Measurements from ENCODE around the gene BCL11B. TPM values are rescaled to one million over a fixed set of nuclear protein-coding genes. Genes with fewer than 3 reads are reported as not detected.
"Not testable (repeated sequence)": the region's sequence is repeated elsewhere in the genome, so short reads cannot be mapped to it uniquely, and the experiment has no call there.

BCL11B gene
- total RNA-seq, 1 donor from 2014 or later, result 0.67 TPM

- DNase-seq (ENCODE audit: low spot score), result no peak
Observed at GRCh38 chr14:99203080-99203479, 68.9 kb downstream of the BCL11B start.

DNA sequence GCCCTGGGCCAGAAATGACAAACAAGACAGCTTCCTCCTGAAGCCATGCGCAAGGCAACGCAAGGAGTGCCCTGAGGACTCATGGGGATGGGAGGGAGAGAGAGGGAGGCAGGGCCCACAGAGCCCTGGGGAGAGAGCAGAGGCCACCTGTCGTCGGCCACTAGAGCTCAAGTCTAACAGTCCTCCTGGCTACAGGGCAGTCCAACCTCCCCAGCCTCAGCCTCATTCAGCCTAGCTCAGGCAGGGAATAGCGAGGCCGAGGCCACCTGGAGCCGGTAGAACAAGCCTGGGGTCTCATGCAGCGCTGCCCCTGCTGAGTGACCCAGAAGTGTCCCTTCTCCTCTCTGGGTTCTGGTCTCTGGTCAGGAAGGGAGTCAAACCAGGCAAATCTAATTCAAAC is 69.5 kb downstream of the BCL11B start:
- no peak for DNase-seq (ENCODE audit: low spot score)

GRCh38 chr14:99201351-99202073 is 70.5 kb downstream of the BCL11B start:
- no peak for DNase-seq (ENCODE audit: low spot score)

DNA sequence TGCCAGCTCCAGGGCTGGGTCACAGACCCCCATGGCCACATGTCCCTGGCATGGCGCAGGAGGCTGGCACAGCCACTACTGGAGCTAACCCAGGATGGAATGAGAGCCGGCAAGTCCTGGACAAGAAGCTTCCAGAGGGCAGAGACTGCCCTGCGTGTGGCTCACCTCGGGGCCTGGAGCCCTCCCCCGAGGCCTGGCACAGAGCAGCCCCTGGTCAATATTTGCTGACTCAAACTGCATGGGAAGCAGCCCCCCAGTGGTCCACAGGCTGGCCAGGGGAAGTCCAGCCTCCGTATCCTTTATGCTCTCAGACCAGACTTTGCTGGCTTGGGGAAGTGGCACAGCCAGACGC is 71.4 kb downstream of the BCL11B start:
- no peak for DNase-seq (ENCODE audit: low spot score)

DNA sequence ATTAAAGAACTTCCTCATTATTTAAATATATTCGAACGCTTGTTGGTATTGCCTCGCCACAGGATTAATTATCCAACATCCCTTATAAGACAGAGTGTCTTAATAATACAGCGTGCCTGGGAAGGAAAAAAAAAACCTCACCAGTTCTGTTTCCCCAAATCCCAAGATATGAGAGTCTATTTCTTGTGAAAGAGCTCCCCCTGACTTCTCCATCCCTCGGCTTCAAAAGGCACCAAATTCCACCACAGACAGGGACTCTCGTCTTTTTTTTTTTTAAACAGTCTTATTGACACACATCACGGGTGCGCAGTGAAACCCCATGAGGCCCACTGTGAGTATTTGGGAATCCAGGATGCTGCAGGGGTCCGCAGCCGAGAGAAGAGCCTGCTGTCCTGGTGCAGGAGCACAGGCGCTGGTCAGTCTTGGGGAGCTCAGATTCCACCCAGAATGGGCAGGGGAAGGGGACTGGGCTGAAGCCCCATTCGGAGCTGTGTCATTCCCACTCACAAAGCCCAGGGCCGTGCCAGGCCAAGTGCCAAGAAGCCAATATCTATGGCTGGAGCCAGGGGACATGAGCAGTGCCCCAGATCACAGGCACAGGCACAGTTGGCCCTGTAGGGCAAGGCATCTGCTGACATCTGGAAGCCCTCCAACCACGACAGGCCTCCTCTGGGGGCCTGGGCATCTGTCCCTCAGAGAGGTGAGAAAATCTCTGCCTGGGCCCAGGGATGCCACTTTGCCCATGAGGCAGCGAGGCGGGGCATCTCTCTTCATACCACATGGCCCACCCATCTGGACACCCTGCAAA is 71.9 kb downstream of the BCL11B start:
- DNase-seq (ENCODE audit: low spot score), result no peak

- no peak for DNase-seq (ENCODE audit: low spot score)
Observed at GRCh38 chr14:99198746-99199502, 73.1 kb downstream of the BCL11B start.

DNA sequence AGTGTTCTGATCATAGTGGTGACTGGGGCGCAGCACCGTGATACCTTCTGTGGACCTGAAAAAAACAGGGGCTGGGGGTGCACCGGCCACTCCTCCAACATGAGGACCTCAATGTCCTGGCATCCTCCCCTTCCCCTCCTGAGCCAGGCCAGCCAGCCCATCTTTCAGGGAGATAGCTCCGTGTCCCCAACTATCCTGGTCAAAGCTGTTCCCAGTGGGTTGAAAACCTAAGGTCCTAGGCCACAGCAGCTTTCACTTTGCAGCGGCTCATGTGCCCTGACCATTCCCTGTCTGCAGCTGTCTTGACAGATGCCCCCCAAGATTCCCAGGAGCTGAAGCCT is 75.7 kb downstream of the BCL11B start:
- DNase-seq (ENCODE audit: low spot score), result no peak

GRCh38 chr14:99195602-99196309 is 76.2 kb downstream of the BCL11B start:
- DNase-seq (ENCODE audit: low spot score), result no peak

GRCh38 chr14:99194736-99195135 is 77.3 kb downstream of the BCL11B start:
- no peak for DNase-seq (ENCODE audit: low spot score)

GRCh38 chr14:99194136-99194535 is 77.9 kb downstream of the BCL11B start:
- DNase-seq (ENCODE audit: low spot score), result no peak

DNA sequence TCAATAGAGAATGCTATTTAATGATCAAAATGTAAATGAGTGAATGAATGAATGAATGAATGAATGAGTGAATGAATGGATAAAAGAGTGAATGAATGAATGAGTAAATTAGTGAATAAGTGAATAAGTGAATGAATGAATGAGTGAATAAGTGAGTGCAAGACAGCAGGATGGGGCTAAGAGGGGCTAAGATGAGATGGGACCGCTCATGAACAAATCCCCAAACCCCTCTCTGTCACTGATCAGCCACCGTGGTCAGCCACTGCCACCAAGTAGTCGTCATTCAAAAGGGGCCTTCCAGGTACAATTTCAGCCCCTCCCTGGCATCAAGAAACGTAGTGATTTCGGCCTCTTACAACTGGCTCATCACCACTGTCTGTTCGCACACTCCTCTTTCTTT is 79.2 kb downstream of the BCL11B start:
- DNase-seq (ENCODE audit: low spot score), result no peak

DNA sequence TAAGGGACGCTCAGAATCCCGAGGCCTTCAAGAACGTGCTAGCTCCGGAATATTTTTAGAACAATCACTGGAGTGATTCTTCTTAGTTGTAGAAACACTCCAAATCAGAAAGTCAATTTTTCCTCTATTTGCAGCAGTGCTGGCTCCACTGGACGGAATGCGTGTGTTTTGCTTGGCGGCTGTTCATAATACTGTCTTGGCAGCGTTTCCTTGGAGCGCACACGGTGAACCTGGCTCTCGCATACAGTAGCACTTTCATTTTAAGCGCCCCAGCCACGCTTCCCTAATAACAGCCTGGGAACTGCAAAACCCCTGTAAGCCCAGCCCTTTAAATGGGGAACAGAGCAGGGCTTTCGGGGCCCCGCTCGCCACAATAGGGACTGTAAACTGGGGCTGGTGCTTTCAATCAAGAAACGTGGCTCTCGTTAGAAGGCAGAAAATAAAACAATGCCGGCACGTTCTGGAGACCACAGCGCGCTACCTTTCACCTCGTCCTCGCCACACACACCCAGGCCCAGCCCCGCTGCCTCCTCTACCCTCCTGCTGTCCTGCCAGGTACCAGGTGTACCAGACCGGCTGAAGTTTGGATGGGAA is 79.9 kb downstream of the BCL11B start:
- no peak for DNase-seq (ENCODE audit: low spot score)

DNA sequence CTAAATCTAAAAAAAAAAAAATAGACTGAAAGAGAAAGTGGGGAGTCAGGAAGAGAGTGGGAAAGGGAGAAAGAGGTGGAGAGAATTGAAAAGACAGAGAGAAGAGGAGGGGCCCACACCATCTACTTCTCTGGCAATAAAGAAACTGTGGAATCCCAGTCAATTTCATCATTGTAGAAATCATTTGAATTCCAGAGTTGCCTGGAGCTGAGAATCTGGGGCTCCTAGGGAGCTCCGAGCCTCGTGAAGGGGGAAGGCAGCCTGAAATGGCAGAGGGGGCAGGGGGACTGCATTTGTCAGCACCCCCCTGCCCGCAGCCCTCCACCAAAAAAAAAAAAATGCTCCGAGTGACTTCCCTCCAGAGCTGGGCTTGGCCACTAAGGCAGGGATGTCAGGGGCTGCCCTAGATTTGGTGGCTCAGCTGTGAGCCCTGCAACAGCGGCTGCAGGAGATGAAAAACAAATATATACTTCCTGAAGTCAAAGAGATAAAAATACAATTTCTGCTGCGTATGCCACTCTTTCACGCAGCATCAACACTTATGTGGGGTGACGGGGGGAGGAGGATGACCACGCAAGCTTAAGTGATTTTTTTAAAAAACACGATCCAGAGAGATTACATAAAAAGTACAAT is 80.5 kb downstream of the BCL11B start:
- no peak for DNase-seq (ENCODE audit: low spot score)

- no peak for DNase-seq (ENCODE audit: low spot score)
Observed at GRCh38 chr14:99190696-99191394, 81.2 kb downstream of the BCL11B start.

GRCh38 chr14:99189201-99189801 is 82.7 kb downstream of the BCL11B start:
- DNase-seq (ENCODE audit: low spot score), result no peak

- DNase-seq (ENCODE audit: low spot score), result no peak
Observed at GRCh38 chr14:99188731-99189191, 83.2 kb downstream of the BCL11B start.

- no peak for DNase-seq (ENCODE audit: low spot score)
Observed at GRCh38 chr14:99187858-99188257, 84.1 kb downstream of the BCL11B start.

DNA sequence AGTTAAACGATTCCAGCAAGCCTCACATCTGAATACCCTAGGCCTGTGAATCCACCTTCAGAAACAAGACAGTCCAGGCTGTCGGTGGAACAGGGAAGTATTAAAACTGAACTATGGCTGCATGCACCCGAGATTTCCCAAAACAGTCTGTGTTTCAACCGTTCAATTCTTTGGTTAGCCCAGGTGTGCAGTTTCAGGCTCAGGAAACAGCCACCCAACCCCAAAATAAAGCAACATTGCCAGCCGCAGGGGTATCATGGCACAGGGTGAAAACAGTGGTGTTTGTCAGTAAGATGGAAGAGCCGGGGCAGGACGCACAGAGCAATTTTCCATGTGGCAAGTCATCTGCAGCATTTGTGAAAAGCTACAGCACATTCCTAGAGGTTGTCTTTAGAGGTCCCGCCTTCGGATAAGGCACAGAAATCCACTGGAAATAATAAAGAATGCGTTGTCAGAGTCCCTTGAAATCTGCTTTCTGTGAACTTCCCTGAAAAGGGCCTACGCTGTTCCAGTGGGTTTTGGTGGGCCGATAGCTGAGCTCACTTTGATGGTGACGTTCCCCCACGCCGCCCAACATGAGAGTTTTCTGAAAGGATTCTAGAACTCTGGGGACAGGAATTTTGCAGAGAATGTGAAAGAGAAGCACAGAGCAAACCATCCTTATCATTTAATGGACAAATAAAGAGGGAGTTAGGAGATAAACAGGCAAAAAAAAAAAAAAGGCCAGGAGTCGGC is 84.9 kb downstream of the BCL11B start:
- no peak for DNase-seq (ENCODE audit: low spot score)

DNA sequence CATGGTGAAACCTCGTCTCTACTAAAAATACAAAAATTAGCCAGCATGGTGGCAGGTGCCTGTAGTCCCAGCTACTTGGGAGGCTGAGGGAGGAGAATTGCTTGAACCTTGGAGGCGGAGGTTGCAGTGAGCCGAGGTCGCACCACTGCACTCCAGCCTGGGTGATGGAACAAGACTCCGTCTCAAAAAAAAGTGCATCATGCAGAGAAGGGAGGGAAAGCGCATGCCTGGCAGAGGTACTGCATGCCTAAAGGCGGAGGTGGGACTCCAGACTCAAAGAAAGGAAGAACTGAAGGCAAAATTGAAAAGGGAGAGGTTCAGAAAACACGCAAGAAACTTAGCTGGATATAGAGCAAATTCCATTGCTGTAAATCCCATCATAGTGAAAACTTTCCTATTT is 85.7 kb downstream of the BCL11B start:
- DNase-seq (ENCODE audit: low spot score), result not testable (repeated sequence)
